ENCODE measurements around the gene TSPEAR. TPM values are rescaled to one million over a fixed set of nuclear protein-coding genes. Genes with fewer than 3 reads are reported as not detected.

The TSPEAR gene
- total RNA-seq, 1 experiment from 2014 or later, result 0.32 TPM

DNA sequence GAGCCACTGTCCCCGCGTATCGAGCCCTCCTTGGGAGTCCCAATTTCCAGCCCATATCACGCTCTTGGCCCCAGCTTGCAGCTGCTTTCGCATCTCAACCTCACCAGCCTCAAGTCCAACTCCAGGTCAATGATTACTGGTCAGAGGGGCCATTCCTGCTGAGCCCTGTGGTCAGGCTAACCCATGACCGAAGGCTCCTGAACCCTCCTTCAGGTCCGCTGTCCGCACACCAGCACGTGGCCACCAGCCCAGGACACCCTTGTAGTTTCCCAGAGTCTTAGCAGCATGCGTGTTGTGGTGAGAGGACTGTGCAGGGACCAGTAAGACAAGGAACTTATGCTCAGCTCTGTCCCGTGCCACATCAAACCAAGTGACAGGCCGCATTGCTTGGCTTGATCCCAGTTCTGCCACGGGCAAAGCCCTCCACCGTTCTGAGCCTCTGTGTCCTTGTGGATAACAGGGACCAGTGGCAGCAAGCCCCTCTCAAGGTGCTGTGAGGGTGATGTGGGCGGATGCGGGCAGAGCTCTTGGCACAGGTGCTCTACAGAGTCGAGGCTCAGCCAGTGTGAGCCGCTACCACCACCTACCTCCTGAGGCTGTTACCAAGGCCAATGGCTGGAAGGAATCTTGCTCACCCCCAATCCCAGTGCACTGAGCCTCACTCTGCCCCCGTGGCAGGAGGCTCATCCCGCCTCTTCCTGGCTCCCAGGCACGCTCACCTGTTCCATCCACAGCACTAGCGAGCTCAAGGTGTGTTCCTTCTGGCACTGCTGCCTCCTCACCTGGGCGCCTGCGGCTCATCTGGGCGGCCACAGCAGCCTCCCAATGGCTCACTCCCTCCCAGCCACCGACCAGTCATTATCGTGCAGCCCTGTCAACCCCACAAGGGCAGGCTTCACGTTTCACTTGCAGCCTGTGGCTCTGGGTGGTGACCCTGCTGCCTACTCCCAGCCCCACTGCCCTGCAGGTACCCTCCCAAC, 191.7 kb downstream of the TSPEAR start:
- ChIA-PET CTCF (interaction anchor here (0.9 to 1.1 kb wide), 2 partner anchors 9 to 223 kb away, joined by 3 to 7 read pairs; no protein-coding TSS in a partner anchor), POLR2A (no interaction called here)
- BruUV-seq (replicated peaks), result no TSS peak
- TF ChIP-seq, protein P1, sequence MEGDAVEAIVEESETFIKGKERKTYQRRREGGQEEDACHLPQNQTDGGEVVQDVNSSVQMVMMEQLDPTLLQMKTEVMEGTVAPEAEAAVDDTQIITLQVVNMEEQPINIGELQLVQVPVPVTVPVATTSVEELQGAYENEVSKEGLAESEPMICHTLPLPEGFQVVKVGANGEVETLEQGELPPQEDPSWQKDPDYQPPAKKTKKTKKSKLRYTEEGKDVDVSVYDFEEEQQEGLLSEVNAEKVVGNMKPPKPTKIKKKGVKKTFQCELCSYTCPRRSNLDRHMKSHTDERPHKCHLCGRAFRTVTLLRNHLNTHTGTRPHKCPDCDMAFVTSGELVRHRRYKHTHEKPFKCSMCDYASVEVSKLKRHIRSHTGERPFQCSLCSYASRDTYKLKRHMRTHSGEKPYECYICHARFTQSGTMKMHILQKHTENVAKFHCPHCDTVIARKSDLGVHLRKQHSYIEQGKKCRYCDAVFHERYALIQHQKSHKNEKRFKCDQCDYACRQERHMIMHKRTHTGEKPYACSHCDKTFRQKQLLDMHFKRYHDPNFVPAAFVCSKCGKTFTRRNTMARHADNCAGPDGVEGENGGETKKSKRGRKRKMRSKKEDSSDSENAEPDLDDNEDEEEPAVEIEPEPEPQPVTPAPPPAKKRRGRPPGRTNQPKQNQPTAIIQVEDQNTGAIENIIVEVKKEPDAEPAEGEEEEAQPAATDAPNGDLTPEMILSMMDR (IDR thresholded peaks at IDR 0.05; ENCODE audit: insufficient read depth in 1 of 2, low read depth in 1 of 2, low read length in 1 of 2, severe bottlenecking in 1 of 2, unreplicated experiment in 1 of 2), result no peak
- H3K4me1 ChIP-seq, result peaks cover 7% of the 10 kb centered on the region; the same call in 1 of the 2 replicates
- Mint-ChIP-seq H3K27ac (ENCODE audit: unreplicated experiment) (no peak overlapping the region), H3K4me3 (ENCODE audit: unreplicated experiment) (no peak overlapping the region), H3K9me3 (ENCODE audit: unreplicated experiment) (peaks cover 13% of the 10 kb centered on the region), H3K27me3 (ENCODE audit: insufficient read depth, unreplicated experiment) (no peaks in the 10 kb centered on the region), H3K36me3 (ENCODE audit: insufficient read depth, unreplicated experiment) (no peaks in the 10 kb centered on the region), H3K4me1 (ENCODE audit: low read depth, unreplicated experiment) (peaks cover 17% of the 10 kb centered on the region)
- no peak overlapping the region for H3K4me3 ChIP-seq (ENCODE audit: low read depth, low read length)
- no peak for DNase-seq
- peaks cover 11% of the 10 kb centered on the region for H3K9me3 ChIP-seq
- H3K36me3 ChIP-seq (ENCODE audit: control insufficient read depth, insufficient read depth, low read length), result no peaks in the 10 kb centered on the region
- intact Hi-C loops (cut with micrococcal nuclease; ENCODE audit: unreplicated experiment), result loop anchor here (10.0 kb wide), 1 partner anchor 275 kb away; no protein-coding TSS in a partner anchor
- H3K27me3 ChIP-seq (replicated peaks; ENCODE audit: control insufficient read depth, insufficient read depth, low read length), result no peaks in the 10 kb centered on the region

DNA sequence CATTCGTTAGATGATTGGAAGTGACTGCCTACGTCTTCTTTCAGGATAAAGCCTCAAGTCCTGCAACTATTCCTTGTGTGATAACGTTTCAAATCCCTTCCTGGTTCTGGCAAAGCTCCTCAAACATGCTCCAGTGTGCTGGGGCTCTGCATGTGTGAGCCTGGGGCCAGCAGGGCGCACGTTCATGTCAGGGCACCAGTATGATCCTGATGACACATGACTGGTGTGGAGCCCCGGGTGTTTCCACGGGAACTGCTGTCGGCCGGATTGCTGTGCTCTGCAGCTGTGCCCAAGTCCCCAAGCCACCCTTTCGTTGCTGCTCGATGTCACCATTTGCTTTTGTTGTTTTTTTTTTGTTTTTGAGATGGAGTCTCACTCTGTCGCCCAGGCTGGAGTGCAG, 192.7 kb downstream of the TSPEAR start:
- Mint-ChIP-seq H3K27ac (ENCODE audit: unreplicated experiment) (no peak overlapping the region), H3K9me3 (ENCODE audit: unreplicated experiment) (peaks cover 13% of the 10 kb centered on the region), H3K27me3 (ENCODE audit: insufficient read depth, unreplicated experiment) (no peaks in the 10 kb centered on the region), H3K4me3 (ENCODE audit: unreplicated experiment) (peak overlapping the region; percentile 77), H3K4me1 (ENCODE audit: low read depth, unreplicated experiment) (peaks cover 17% of the 10 kb centered on the region), H3K36me3 (ENCODE audit: insufficient read depth, unreplicated experiment) (no peaks in the 10 kb centered on the region)
- Histone ChIP-seq H3K4me1 (peaks cover 7% of the 10 kb centered on the region; the same call in 1 of the 2 replicates), H3K9me3 (peaks cover 4% of the 10 kb centered on the region; the same call in 1 of the 2 replicates), H3K4me3 (ENCODE audit: low read depth, low read length) (no peak overlapping the region), H3K36me3 (ENCODE audit: control insufficient read depth, insufficient read depth, low read length) (no peaks in the 10 kb centered on the region), H3K27me3 (replicated peaks; ENCODE audit: control insufficient read depth, insufficient read depth, low read length) (no peaks in the 10 kb centered on the region)
- CTCF ChIA-PET, result no interaction called here
- TF ChIP-seq, protein P1 (IDR thresholded peaks at IDR 0.05; ENCODE audit: insufficient read depth in 1 of 2, low read depth in 1 of 2, low read length in 1 of 2, severe bottlenecking in 1 of 2, unreplicated experiment in 1 of 2), result no peak
- POLR2A ChIA-PET, result no interaction called here
- no peak for DNase-seq
- intact Hi-C loops (cut with micrococcal nuclease; ENCODE audit: unreplicated experiment), result loop anchor here (10.0 kb wide), 1 partner anchor 276 kb away; no protein-coding TSS in a partner anchor
- BruUV-seq (replicated peaks), result no TSS peak

DNA sequence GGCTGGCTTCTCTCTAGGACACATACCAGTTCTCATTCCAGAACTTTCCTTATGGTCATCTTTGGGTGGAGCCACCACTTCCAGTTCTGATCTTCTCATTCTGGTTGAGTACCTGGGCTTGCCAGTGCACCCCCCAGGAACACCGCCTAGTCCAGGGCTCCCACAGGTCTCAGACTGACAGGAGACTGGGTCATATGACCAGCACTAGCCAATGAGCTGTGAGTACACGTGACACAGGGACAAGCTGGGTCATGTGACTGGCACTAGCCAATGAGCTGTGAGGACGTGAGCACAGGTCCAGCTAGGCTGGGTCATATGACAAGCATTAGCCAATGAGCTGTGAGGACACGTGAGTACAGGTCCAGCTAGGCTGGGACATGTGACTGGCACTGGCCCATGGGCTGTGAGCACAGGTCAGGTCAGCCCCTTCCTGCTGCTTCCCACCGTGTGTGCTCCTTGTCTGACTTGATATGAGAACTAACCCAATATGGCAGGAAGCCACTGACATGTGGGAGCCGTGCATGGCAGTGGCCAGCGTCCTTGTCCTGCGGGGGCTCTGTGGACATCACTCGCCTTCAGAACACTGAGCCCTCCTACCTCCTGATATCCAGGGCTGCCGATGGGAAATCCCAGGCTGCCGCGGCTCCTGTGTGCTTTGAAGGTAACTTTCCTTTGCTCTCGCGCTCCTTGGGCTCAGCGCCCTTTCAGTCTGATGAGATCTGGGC, 194.0 kb downstream of the TSPEAR start:
- Histone ChIP-seq H3K4me1 (peaks cover 7% of the 10 kb centered on the region; the same call in 1 of the 2 replicates), H3K4me3 (ENCODE audit: low read depth, low read length) (peak overlapping the region; percentile 47), H3K36me3 (ENCODE audit: control insufficient read depth, insufficient read depth, low read length) (no peaks in the 10 kb centered on the region), H3K27me3 (replicated peaks; ENCODE audit: control insufficient read depth, insufficient read depth, low read length) (no peaks in the 10 kb centered on the region), H3K9me3 (no peaks in the 10 kb centered on the region)
- TF ChIP-seq, protein P1 (IDR thresholded peaks at IDR 0.05; ENCODE audit: insufficient read depth in 1 of 2, low read depth in 1 of 2, low read length in 1 of 2, severe bottlenecking in 1 of 2, unreplicated experiment in 1 of 2), result no peak
- intact Hi-C loops (cut with micrococcal nuclease; ENCODE audit: unreplicated experiment), result loop anchor here (10.0 kb wide), 1 partner anchor 277 kb away; no protein-coding TSS in a partner anchor
- Mint-ChIP-seq H3K27me3 (ENCODE audit: insufficient read depth, unreplicated experiment) (no peaks in the 10 kb centered on the region), H3K9me3 (ENCODE audit: unreplicated experiment) (peaks cover 13% of the 10 kb centered on the region), H3K4me1 (ENCODE audit: low read depth, unreplicated experiment) (peaks cover 17% of the 10 kb centered on the region), H3K36me3 (ENCODE audit: insufficient read depth, unreplicated experiment) (no peaks in the 10 kb centered on the region), H3K4me3 (ENCODE audit: unreplicated experiment) (peak overlapping the region; percentile 77), H3K27ac (ENCODE audit: unreplicated experiment) (no peak overlapping the region)
- BruUV-seq (replicated peaks), result no TSS peak
- DNase-seq, result peak; percentile 87 to 95
- CTCF ChIA-PET, result interaction anchor here (0.9 to 1.3 kb wide), 2 partner anchors 225 to 276 kb away, joined by 4 to 5 read pairs; no protein-coding TSS in a partner anchor
- POLR2A ChIA-PET, result no interaction called here

Data from Caco-2 (cell line).